ENCODE measurements around the gene TMEM176B. TPM values are rescaled to one million over a fixed set of nuclear protein-coding genes. Genes with fewer than 3 reads are reported as not detected.
"Not testable (repeated sequence)": the region's sequence is repeated elsewhere in the genome, so short reads cannot be mapped to it uniquely, and the experiment has no call there.

The TMEM176B gene
- total and polyA plus RNA-seq, 2 of the 13 experiments (the other 11 are each of a cell fraction or from before 2014, with no cell fraction given): not detected

DNA sequence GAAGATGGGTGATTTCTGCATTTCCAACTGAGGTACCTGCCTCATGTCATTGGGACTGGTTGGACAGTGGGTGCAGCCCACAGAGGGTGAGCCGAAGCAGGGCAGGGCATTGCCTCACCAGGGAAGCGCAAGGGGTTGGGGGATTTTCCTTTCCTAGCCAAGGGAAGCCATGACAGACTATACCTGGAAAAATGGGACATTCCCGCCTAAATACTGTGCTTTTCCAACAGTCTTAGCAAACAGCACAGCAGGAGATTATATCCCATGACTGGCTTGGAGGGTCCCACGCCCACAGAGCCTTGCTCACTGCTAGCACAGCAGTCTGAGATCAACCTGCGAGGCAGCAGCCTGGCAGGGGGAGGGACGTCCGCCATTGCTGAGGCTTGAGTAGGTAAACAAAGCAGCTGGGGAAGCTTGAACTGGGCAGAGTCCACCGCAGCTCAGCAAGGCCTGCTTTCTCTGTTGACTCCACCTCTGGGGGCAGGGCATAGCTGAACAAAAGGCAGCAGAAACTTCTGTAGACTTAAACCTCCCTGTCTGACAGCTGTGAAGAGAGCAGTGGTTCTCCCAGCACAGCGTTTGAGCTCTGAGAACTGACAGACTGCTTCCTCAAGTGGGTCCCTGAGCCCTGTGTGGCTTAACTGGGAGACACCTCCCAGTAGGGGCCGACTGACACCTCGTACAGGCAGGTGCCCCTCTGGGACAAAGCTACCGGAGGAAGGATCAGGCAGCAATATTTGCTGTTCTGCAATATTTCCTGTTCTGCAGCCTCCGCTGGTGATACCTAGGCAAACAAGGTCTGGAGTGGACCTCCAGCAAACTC is 7.7 kb upstream of the TMEM176B start (continued):
- TF ChIP-seq, protein P1, sequence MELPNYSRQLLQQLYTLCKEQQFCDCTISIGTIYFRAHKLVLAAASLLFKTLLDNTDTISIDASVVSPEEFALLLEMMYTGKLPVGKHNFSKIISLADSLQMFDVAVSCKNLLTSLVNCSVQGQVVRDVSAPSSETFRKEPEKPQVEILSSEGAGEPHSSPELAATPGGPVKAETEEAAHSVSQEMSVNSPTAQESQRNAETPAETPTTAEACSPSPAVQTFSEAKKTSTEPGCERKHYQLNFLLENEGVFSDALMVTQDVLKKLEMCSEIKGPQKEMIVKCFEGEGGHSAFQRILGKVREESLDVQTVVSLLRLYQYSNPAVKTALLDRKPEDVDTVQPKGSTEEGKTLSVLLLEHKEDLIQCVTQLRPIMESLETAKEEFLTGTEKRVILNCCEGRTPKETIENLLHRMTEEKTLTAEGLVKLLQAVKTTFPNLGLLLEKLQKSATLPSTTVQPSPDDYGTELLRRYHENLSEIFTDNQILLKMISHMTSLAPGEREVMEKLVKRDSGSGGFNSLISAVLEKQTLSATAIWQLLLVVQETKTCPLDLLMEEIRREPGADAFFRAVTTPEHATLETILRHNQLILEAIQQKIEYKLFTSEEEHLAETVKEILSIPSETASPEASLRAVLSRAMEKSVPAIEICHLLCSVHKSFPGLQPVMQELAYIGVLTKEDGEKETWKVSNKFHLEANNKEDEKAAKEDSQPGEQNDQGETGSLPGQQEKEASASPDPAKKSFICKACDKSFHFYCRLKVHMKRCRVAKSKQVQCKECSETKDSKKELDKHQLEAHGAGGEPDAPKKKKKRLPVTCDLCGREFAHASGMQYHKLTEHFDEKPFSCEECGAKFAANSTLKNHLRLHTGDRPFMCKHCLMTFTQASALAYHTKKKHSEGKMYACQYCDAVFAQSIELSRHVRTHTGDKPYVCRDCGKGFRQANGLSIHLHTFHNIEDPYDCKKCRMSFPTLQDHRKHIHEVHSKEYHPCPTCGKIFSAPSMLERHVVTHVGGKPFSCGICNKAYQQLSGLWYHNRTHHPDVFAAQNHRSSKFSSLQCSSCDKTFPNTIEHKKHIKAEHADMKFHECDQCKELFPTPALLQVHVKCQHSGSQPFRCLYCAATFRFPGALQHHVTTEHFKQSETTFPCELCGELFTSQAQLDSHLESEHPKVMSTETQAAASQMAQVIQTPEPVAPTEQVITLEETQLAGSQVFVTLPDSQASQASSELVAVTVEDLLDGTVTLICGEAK (IDR thresholded peaks at IDR 0.05): not testable (repeated sequence)
- TF ChIP-seq, protein P1 (CRISPR knock-in tag; IDR thresholded peaks at IDR 0.05): 0 out of 2 replicates have a peak, but pooled peaks have one; percentile 40
- TF ChIP-seq, protein P2, sequence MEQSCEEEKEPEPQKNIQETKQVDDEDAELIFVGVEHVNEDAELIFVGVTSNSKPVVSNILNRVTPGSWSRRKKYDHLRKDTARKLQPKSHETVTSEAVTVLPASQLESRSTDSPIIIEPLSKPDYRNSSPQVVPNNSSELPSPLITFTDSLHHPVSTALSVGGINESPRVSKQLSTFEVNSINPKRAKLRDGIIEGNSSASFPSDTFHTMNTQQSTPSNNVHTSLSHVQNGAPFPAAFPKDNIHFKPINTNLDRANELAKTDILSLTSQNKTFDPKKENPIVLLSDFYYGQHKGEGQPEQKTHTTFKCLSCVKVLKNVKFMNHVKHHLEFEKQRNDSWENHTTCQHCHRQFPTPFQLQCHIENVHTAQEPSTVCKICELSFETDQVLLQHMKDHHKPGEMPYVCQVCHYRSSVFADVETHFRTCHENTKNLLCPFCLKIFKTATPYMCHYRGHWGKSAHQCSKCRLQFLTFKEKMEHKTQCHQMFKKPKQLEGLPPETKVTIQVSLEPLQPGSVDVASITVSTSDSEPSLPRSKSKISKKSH (CRISPR knock-in tag; IDR thresholded peaks at IDR 0.05; ENCODE audit: borderline replicate concordance): peak; percentile 79; the same call in 1 of the 2 replicates
- peak; percentile 99 for TF ChIP-seq ZNF292 (CRISPR knock-in tag; IDR thresholded peaks at IDR 0.05; ENCODE audit: borderline replicate concordance, low read depth)
- TF ChIP-seq IRF2 (CRISPR knock-in tag; IDR thresholded peaks at IDR 0.05): peak; percentile 47
- TF ChIP-seq, protein P3, sequence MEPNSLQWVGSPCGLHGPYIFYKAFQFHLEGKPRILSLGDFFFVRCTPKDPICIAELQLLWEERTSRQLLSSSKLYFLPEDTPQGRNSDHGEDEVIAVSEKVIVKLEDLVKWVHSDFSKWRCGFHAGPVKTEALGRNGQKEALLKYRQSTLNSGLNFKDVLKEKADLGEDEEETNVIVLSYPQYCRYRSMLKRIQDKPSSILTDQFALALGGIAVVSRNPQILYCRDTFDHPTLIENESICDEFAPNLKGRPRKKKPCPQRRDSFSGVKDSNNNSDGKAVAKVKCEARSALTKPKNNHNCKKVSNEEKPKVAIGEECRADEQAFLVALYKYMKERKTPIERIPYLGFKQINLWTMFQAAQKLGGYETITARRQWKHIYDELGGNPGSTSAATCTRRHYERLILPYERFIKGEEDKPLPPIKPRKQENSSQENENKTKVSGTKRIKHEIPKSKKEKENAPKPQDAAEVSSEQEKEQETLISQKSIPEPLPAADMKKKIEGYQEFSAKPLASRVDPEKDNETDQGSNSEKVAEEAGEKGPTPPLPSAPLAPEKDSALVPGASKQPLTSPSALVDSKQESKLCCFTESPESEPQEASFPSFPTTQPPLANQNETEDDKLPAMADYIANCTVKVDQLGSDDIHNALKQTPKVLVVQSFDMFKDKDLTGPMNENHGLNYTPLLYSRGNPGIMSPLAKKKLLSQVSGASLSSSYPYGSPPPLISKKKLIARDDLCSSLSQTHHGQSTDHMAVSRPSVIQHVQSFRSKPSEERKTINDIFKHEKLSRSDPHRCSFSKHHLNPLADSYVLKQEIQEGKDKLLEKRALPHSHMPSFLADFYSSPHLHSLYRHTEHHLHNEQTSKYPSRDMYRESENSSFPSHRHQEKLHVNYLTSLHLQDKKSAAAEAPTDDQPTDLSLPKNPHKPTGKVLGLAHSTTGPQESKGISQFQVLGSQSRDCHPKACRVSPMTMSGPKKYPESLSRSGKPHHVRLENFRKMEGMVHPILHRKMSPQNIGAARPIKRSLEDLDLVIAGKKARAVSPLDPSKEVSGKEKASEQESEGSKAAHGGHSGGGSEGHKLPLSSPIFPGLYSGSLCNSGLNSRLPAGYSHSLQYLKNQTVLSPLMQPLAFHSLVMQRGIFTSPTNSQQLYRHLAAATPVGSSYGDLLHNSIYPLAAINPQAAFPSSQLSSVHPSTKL (CRISPR knock-in tag; IDR thresholded peaks at IDR 0.05): peak; percentile 76
- peak; percentile 56 for TF ChIP-seq THAP11 (CRISPR knock-in tag; IDR thresholded peaks at IDR 0.05)
- peak; percentile 47; the same call in 1 of the 2 replicates for TF ChIP-seq FOXK2 (IDR thresholded peaks at IDR 0.05)
- TF ChIP-seq ZNF781 (CRISPR knock-in tag; IDR thresholded peaks at IDR 0.05; ENCODE audit: borderline replicate concordance, not compliant biosample characterization): peak; percentile 71
- TF ChIP-seq YY1 (IDR thresholded peaks at IDR 0.05; ENCODE audit: insufficient read depth, insufficient replicate concordance, low read depth, low read length): peak; percentile 84
- TF ChIP-seq, protein P4, sequence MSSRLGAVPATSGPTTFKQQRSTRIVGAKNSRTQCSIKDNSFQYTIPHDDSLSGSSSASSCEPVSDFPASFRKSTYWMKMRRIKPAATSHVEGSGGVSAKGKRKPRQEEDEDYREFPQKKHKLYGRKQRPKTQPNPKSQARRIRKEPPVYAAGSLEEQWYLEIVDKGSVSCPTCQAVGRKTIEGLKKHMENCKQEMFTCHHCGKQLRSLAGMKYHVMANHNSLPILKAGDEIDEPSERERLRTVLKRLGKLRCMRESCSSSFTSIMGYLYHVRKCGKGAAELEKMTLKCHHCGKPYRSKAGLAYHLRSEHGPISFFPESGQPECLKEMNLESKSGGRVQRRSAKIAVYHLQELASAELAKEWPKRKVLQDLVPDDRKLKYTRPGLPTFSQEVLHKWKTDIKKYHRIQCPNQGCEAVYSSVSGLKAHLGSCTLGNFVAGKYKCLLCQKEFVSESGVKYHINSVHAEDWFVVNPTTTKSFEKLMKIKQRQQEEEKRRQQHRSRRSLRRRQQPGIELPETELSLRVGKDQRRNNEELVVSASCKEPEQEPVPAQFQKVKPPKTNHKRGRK (CRISPR knock-in tag; IDR thresholded peaks at IDR 0.05): 0 out of 2 replicates have a peak, but pooled peaks have one; percentile 30
